Chondrocyte (in vitro differentiated cells): ENCODE measurements around the gene ECSCR. TPM values are rescaled to one million over a fixed set of nuclear protein-coding genes. Genes with fewer than 3 reads are reported as not detected.
A peak's percentile ranks its signal among the peaks of the same experiment; 100 is the strongest.

Experiments used
- DNase-seq: peaks from one replicate; pipeline ENCODE4 v3.0.0; 2021; ENCODE audit warnings: mixed read lengths, low spot score
- H3K27ac Mint-ChIP-seq: one replicate; pipeline ENCODE4 v1.8.0; 2021; ENCODE audit warnings: mild to moderate bottlenecking, moderate library complexity, mixed read lengths; ENCODE audit not compliant: unreplicated experiment
- H3K27me3 Mint-ChIP-seq: 2 replicates; pipeline ENCODE4 v1.8.0; 2021; ENCODE audit warnings: low read depth, mixed read lengths
- H3K36me3 Mint-ChIP-seq: 2 replicates; pipeline ENCODE4 v1.8.0; 2021; ENCODE audit warnings: low read depth, mixed read lengths
- H3K4me1 Mint-ChIP-seq: 2 replicates; pipeline ENCODE4 v1.8.0; 2021; ENCODE audit warnings: low read depth, mild to moderate bottlenecking, mixed read lengths
- H3K4me3 Mint-ChIP-seq: one replicate; pipeline ENCODE4 v1.8.0; 2021; ENCODE audit warnings: mild to moderate bottlenecking, moderate library complexity, mixed read lengths; ENCODE audit not compliant: unreplicated experiment
- H3K9me3 Mint-ChIP-seq: 2 replicates; pipeline ENCODE4 v1.8.0; 2021; ENCODE audit warnings: low read depth, mixed read lengths
- total RNA-seq: library from RNA; stranded (reverse); gene quantifications from 3 replicates; pipeline ENCODE4 v1.2.1, GENCODE V29; 2021
- TF ChIP-seq, protein P1 (sequence below): fragments of 200-600 bp; sonication (generic); IDR thresholded peaks from 2 replicates; pipeline ENCODE4 v1.5.0; 2021; ENCODE audit warnings: antibody characterized with exemption, mild to moderate bottlenecking, moderate library complexity

The ECSCR gene
- total RNA-seq, 1 donor from 2014 or later, result 0.62 TPM

DNA sequence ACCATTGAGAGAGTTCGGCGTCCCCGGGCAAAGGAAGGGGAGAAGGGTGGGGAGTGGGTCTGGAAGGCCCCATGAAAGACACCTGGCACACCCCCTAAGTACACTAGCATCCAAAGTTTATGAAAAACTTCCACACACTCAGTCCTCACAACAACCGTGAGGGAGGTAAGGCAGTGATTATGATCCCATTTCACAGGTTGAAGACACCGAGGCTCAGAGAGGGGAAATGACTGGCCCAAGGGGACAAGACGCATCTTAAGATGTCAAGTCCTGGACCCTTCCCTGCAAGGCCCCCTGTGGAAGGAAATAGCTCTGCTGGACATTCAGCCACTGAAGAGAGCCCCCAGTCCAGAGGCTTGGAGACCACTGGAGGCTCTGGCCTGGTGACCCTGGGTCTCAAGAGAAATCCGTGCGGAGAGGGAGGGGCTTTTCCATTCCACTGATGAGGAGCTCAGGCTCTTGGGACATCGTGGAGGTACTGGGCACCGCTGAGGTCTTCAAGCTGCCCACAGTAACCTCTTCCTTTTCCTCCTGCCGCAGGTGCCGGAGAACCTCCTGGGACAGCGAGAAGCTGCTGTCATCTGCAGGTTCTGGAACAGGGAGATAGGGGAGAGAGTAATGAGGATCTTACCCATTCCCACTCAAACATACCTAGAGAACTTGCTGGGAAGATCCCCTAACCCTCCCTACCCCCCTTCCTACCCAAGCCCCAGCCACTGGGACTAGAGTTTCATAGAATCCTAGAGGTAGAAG is 13.5 kb upstream of the ECSCR start:
- Mint-ChIP-seq H3K36me3 (peaks cover 19% of the 10 kb centered on the region), H3K4me3 (no peak overlapping the region), H3K9me3 (no peaks in the 10 kb centered on the region), H3K27ac (no peak overlapping the region), H3K4me1 (peaks cover 22% of the 10 kb centered on the region), H3K27me3 (no peaks in the 10 kb centered on the region)
- TF ChIP-seq, protein P1, sequence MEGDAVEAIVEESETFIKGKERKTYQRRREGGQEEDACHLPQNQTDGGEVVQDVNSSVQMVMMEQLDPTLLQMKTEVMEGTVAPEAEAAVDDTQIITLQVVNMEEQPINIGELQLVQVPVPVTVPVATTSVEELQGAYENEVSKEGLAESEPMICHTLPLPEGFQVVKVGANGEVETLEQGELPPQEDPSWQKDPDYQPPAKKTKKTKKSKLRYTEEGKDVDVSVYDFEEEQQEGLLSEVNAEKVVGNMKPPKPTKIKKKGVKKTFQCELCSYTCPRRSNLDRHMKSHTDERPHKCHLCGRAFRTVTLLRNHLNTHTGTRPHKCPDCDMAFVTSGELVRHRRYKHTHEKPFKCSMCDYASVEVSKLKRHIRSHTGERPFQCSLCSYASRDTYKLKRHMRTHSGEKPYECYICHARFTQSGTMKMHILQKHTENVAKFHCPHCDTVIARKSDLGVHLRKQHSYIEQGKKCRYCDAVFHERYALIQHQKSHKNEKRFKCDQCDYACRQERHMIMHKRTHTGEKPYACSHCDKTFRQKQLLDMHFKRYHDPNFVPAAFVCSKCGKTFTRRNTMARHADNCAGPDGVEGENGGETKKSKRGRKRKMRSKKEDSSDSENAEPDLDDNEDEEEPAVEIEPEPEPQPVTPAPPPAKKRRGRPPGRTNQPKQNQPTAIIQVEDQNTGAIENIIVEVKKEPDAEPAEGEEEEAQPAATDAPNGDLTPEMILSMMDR, result no peak
- no peak for DNase-seq

DNA sequence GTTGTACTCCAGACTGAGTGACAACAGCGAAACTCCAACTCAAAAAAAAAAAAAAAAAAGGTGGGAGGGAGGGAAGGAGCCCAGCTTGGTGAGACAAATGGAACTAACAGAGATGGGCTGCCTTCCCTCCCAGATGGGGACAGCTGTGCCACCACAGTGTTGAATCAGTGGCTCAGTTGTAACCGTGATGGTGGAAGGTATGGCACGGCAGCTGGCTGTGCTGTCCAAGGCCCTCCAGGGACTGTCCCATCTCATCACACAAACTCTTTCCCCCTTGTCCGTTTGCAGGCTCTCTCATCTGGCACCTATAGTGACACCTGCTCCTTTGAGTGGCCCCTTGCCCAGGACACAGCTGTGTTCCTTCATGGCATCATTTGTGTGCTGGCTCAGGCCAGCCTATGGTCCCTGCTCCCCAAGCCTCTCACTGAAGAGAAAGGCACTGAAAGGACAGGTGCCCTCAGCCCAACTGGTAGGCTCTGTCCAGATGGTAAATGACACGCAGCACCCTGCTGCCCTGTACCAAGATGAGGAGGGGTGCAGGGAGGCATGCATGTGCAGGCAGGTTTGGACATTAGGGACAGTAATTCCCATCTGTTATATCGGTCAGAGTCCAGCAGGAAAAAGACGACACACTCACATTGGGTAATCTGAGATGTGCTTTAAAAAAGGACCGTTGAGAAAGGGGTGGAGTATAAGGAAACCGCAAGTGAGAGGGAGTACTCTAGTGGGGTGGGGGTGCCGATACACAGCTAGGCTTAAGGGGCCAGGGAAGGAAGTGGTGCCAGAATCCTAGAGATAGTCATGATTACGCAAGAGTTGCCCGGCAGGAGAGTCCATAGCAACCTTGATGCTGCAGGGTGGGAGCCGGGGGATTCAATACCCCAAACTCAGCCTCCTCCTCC is 12.6 kb upstream of the ECSCR start:
- no peak overlapping the region for H3K4me3 Mint-ChIP-seq
- H3K27me3 Mint-ChIP-seq, result no peaks in the 10 kb centered on the region
- DNase-seq, result no peak
- H3K36me3 Mint-ChIP-seq, result peaks cover 17% of the 10 kb centered on the region
- no peaks in the 10 kb centered on the region for H3K9me3 Mint-ChIP-seq
- peaks cover 16% of the 10 kb centered on the region for H3K4me1 Mint-ChIP-seq
- H3K27ac Mint-ChIP-seq, result no peak overlapping the region
- TF ChIP-seq, protein P1, result no peak

DNA sequence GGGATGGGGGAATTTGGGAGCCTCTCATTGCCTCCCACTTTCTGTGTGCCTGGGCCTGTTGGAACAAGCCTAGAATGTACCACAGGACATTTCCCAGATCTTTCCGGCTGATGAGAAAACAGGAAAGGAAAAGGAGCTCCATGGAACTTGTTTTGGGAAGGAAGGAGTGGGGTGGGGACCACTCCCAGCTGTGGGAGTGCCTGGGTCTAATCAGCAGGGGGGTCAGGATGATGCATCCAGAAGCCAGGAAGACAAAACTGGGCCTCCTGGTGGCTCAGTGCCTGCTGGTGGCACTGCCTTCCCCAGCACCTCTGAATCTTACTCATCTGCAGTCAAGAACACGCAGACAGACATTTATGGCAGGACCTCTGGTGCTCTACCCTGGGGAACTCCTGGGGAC is 11.0 kb upstream of the ECSCR start:
- H3K4me3 Mint-ChIP-seq, result no peak overlapping the region
- peak overlapping the region; percentile 42 for H3K27ac Mint-ChIP-seq
- no peak for DNase-seq
- H3K36me3 Mint-ChIP-seq, result peaks cover 12% of the 10 kb centered on the region
- no peaks in the 10 kb centered on the region for H3K27me3 Mint-ChIP-seq
- TF ChIP-seq, protein P1, result peak; percentile 16
- peaks cover 16% of the 10 kb centered on the region for H3K4me1 Mint-ChIP-seq
- no peaks in the 10 kb centered on the region for H3K9me3 Mint-ChIP-seq

DNA sequence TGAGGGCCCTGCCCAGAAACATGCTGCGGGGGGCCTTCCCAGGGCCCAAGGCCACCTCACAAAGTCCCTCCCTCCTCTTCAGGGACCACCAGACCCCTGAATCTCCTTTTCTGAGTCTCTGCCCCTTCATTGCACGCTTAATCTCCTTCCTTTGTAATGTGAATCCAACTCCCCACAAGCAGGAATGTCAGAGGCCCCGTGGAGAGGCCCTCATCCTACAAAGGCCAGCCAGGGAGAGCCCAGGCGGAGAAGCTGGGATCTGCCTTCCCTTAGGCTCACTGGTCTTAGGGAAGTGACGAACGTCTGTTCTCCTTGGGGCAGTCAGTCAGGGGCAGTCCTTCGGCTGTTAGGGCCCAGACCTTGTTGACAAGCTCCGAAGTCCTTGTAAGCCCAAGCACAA is 10.6 kb upstream of the ECSCR start:
- H3K27me3 Mint-ChIP-seq, result no peaks in the 10 kb centered on the region
- H3K27ac Mint-ChIP-seq, result peak overlapping the region; percentile 42
- H3K4me1 Mint-ChIP-seq, result peaks cover 16% of the 10 kb centered on the region
- DNase-seq, result no peak
- H3K4me3 Mint-ChIP-seq, result no peak overlapping the region
- H3K36me3 Mint-ChIP-seq, result peaks cover 10% of the 10 kb centered on the region
- no peaks in the 10 kb centered on the region for H3K9me3 Mint-ChIP-seq
- TF ChIP-seq, protein P1, result no peak

DNA sequence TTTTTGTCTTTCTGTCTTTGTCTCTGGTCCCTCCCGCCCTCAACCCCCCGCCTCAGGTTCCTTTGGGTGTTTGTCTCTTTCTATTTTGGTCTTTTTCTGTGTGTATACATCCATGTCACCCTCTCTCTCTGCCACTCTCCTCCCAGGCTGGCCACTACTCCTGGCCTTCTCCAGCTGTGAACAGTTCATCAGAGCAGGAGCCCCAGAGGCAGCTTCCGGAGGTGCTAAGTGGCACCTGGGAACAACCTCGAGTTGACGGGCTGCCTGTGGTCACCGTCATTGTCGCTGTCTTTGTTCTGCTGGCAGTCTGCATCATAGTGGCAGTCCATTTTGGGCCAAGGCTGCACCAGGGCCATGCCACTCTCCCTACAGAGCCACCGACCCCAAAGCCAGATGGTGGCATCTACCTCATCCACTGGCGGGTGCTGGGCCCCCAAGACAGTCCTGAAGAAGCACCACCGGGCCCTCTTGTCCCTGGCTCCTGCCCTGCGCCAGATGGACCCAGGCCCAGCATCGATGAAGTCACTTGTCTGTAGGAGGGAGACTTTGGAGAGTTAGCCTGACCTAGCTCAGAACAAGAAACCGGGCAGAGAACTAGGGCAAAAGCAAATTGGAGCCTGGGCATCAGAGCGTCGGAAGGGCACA is 10.0 kb upstream of the ECSCR start:
- H3K9me3 Mint-ChIP-seq, result no peaks in the 10 kb centered on the region

More for the DNA sequence above, 10.0 kb upstream of the ECSCR start:
- Mint-ChIP-seq H3K27me3 (no peaks in the 10 kb centered on the region), H3K4me3 (no peak overlapping the region), H3K27ac (no peak overlapping the region), H3K4me1 (peaks cover 16% of the 10 kb centered on the region), H3K36me3 (peaks cover 8% of the 10 kb centered on the region)
- TF ChIP-seq, protein P1, result no peak
- no peak for DNase-seq
